GM18861 (cell line): ENCODE measurements around the gene TSPAN17.
A peak's percentile ranks its signal among the peaks of the same experiment; 100 is the strongest.

ENCODE experiments used
- ATAC-seq: cut with Tn5 transposase; IDR thresholded peaks from one replicate; pipeline ENCODE4 v1.9.1; 2021; ENCODE audit not compliant: unreplicated experiment

Gene TSPAN17

GRCh38 chr5:176639981-176640380 is 7.3 kb upstream of the TSPAN17 start:
- no peak for ATAC-seq

GRCh38 chr5:176640616-176641015 is 6.7 kb upstream of the TSPAN17 start:
- ATAC-seq, result no peak

GRCh38 chr5:176642675-176643490 is 4.4 kb upstream of the TSPAN17 start:
- no peak for ATAC-seq

- no peak for ATAC-seq
Measured at GRCh38 chr5:176643491-176644219, 3.6 kb upstream of the TSPAN17 start.

GRCh38 chr5:176644294-176644693 is 3.0 kb upstream of the TSPAN17 start:
- no peak for ATAC-seq

GRCh38 chr5:176644878-176645670 is 2.2 kb upstream of the TSPAN17 start:
- no peak for ATAC-seq

GRCh38 chr5:176646049-176646706 is 1.1 kb upstream of the TSPAN17 start:
- ATAC-seq, result no peak

- ATAC-seq, result no peak
Measured at GRCh38 chr5:176646707-176647029, 616 bp upstream of the TSPAN17 start.

GRCh38 chr5:176647843-176648473 is 674 bp downstream of the TSPAN17 start:
- no peak for ATAC-seq

- no peak for ATAC-seq
Measured at GRCh38 chr5:176648474-176649194, 1.4 kb downstream of the TSPAN17 start.

- ATAC-seq, result no peak
Measured at GRCh38 chr5:176650354-176650884, 3.1 kb downstream of the TSPAN17 start.

- ATAC-seq, result no peak
Measured at GRCh38 chr5:176651472-176651980, 4.2 kb downstream of the TSPAN17 start.

GRCh38 chr5:176652136-176652535 is 4.9 kb downstream of the TSPAN17 start:
- no peak for ATAC-seq

- no peak for ATAC-seq
Measured at GRCh38 chr5:176653401-176654385, 6.4 kb downstream of the TSPAN17 start.

GRCh38 chr5:176654856-176655255 is 7.6 kb downstream of the TSPAN17 start:
- ATAC-seq, result no peak

- no peak for ATAC-seq
Measured at GRCh38 chr5:176656467-176656990, 9.2 kb downstream of the TSPAN17 start.

- peak; percentile 42 for ATAC-seq
Measured at GRCh38 chr5:176658007-176658599, 10.8 kb downstream of the TSPAN17 start.
